ENCODE measurements around the gene PPP4R3A. TPM values are rescaled to one million over a fixed set of nuclear protein-coding genes. Genes with fewer than 3 reads are reported as not detected.

PPP4R3A gene
- total RNA-seq, 1 experiment from 2014 or later: 148 TPM

DNA sequence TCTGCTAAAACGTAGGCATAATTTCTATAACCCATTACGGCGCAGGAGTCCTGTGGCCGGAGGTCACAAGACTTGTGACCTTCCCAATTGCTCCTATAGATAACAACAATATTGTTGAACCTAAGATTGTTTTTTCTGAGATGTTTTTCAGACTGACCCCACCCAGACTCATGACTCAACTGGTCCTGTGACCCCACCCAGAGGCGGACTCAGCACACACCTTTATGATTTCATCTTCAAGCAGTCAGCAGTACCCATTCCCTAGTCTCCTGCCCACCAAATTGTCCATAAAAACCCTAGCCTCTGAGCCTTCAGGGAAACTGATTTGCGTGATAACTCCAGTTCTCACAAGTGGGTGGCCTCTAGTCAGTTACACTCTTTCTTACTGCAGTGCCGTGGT lies 5.9 kb upstream of the PPP4R3A start:
- H2AK5ac ChIP-seq (ENCODE audit: insufficient read length, low read length): no peak overlapping the region
- H3K27me3 ChIP-seq (ENCODE audit: insufficient read depth, low read length): no peaks in the 10 kb centered on the region
- no peaks in the 10 kb centered on the region for H3K79me2 ChIP-seq (ENCODE audit: insufficient read depth, low read length)
- no peak overlapping the region for H3K56ac ChIP-seq (ENCODE audit: insufficient read length, low read depth, low read length)
- H2BK15ac ChIP-seq (ENCODE audit: low read depth, low read length): no peak overlapping the region
- H2BK120ac ChIP-seq (ENCODE audit: low read depth, low read length, poor library complexity, severe bottlenecking): no peak overlapping the region
- peaks cover 2% of the 10 kb centered on the region in 2 experiments; a peak in 2 of 4 replicates for H3K4me1 Mint-ChIP-seq
- no peak overlapping the region for H4K5ac ChIP-seq (ENCODE audit: insufficient read length, low read depth, low read length)
- no peak overlapping the region for H3K27ac ChIP-seq (ENCODE audit: insufficient read length, low read depth, low read length)
- H2BK5ac ChIP-seq (ENCODE audit: insufficient read length, low read length): no peak overlapping the region
- H3K4me3 Mint-ChIP-seq: no peak overlapping the region
- no peak overlapping the region for H3K27ac Mint-ChIP-seq
- H3K4ac ChIP-seq (ENCODE audit: low read depth, low read length): no peak overlapping the region
- no peak overlapping the region for H3T11ph ChIP-seq (ENCODE audit: low read length)
- H3K27me3 Mint-ChIP-seq (ENCODE audit: low read depth): peaks cover 3% of the 10 kb centered on the region; the same call in 1 of the 2 replicates
- TF ChIP-seq, protein P1, sequence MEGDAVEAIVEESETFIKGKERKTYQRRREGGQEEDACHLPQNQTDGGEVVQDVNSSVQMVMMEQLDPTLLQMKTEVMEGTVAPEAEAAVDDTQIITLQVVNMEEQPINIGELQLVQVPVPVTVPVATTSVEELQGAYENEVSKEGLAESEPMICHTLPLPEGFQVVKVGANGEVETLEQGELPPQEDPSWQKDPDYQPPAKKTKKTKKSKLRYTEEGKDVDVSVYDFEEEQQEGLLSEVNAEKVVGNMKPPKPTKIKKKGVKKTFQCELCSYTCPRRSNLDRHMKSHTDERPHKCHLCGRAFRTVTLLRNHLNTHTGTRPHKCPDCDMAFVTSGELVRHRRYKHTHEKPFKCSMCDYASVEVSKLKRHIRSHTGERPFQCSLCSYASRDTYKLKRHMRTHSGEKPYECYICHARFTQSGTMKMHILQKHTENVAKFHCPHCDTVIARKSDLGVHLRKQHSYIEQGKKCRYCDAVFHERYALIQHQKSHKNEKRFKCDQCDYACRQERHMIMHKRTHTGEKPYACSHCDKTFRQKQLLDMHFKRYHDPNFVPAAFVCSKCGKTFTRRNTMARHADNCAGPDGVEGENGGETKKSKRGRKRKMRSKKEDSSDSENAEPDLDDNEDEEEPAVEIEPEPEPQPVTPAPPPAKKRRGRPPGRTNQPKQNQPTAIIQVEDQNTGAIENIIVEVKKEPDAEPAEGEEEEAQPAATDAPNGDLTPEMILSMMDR (conservative IDR thresholded peaks at IDR 0.05): no peak
- no peak overlapping the region for H2AFZ ChIP-seq (ENCODE audit: low read length)
- H3K23ac ChIP-seq (ENCODE audit: insufficient read length, low read depth, low read length): no peak overlapping the region
- H3K23me2 ChIP-seq (ENCODE audit: insufficient read length, low read depth, low read length, poor library complexity, severe bottlenecking): peaks cover 2% of the 10 kb centered on the region
- no peaks in the 10 kb centered on the region for H3K36me3 Mint-ChIP-seq (ENCODE audit: insufficient read depth in 1 of 3, low read depth in 3 of 3)
- H2BK20ac ChIP-seq (ENCODE audit: low read depth, low read length, poor library complexity, severe bottlenecking): no peak overlapping the region
- H3K14ac ChIP-seq (ENCODE audit: insufficient read depth, low read length): no peak overlapping the region
- H4K91ac ChIP-seq (ENCODE audit: insufficient read length, low read depth, low read length): no peak overlapping the region
- 0 out of 5 replicates have a peak, but pooled peaks cover 0 to 2% of the 10 kb centered on the region in 2 experiments for H3K9me3 Mint-ChIP-seq
- no CpG with 5 or more reads among the region's 7 CpGs for WGBS (ENCODE audit: extremely low coverage, insufficient read length, low lambda C conversion rate)
- no peaks in the 10 kb centered on the region for H3K79me1 ChIP-seq (ENCODE audit: insufficient read depth, low read depth, low read length, poor library complexity, severe bottlenecking)
- DNase-seq: no peak
- H4K20me1 ChIP-seq (ENCODE audit: control insufficient read depth, insufficient read depth, insufficient read length): no peaks in the 10 kb centered on the region
- no peaks in the 10 kb centered on the region for H3K9me3 ChIP-seq (ENCODE audit: control insufficient read depth, low read depth, low read length)
- H4K8ac ChIP-seq (replicated peaks; ENCODE audit: insufficient read length, low read depth, low read length): no peak overlapping the region
- no peak overlapping the region for H3K9ac ChIP-seq (ENCODE audit: extremely low read depth, insufficient read length, low read length)
- H2BK12ac ChIP-seq (ENCODE audit: insufficient read length, low read depth, low read length): no peak overlapping the region
- H3K4me2 ChIP-seq (ENCODE audit: insufficient read depth, insufficient read length, low read length): no peak overlapping the region
- no peaks in the 10 kb centered on the region for H3K4me1 ChIP-seq (ENCODE audit: insufficient read depth, low read length)
- no peak overlapping the region for H3K18ac ChIP-seq (ENCODE audit: insufficient read length, low read depth, low read length)
